ENCODE results near the gene ZNF212. TPM values are rescaled to one million over a fixed set of nuclear protein-coding genes. Genes with fewer than 3 reads are reported as not detected.
A peak's percentile ranks its signal among the peaks of the same experiment; 100 is the strongest.

ZNF212 gene
- total and polyA plus RNA-seq, 9 of the 15 experiments (the other 6 are each of a cell fraction or from before 2014, with no cell fraction given), result 1.8 to 21.4 (median 7.2) TPM

DNA sequence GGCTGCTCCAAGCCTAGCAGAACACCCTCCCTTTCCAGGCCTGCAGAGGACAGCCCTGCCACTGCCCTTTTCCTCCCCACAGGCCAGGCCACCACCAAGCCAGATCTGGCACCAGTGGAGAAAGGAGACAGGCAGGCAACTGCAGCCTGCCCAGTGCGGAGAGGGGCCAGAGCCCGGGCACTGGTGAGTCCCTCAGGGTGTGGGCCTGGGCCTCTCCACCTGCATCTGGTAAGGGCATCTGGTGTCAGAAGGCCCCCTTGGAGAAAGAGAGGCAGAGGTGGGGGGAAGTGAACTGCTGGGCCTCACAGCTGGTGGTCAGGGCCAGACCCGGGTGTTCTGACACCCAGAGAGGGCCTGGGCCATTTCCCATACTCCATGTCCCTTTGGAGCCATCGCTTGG, 50.4 kb downstream of the ZNF212 start (continued):
- TF ChIP-seq, protein P1, sequence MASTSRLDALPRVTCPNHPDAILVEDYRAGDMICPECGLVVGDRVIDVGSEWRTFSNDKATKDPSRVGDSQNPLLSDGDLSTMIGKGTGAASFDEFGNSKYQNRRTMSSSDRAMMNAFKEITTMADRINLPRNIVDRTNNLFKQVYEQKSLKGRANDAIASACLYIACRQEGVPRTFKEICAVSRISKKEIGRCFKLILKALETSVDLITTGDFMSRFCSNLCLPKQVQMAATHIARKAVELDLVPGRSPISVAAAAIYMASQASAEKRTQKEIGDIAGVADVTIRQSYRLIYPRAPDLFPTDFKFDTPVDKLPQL (IDR thresholded peaks at IDR 0.05; ENCODE audit: extremely low read depth, insufficient read length), result no peak
- TF ChIP-seq HNRNPH1 (optimal IDR thresholded peaks at IDR 0.05; ENCODE audit: low read depth, low read length), result no peak
- TF ChIP-seq, protein P2, sequence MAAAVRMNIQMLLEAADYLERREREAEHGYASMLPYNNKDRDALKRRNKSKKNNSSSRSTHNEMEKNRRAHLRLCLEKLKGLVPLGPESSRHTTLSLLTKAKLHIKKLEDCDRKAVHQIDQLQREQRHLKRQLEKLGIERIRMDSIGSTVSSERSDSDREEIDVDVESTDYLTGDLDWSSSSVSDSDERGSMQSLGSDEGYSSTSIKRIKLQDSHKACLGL (CRISPR knock-in tag; IDR thresholded peaks at IDR 0.05; ENCODE audit: borderline replicate concordance, poor library complexity, severe bottlenecking), result no peak

DNA sequence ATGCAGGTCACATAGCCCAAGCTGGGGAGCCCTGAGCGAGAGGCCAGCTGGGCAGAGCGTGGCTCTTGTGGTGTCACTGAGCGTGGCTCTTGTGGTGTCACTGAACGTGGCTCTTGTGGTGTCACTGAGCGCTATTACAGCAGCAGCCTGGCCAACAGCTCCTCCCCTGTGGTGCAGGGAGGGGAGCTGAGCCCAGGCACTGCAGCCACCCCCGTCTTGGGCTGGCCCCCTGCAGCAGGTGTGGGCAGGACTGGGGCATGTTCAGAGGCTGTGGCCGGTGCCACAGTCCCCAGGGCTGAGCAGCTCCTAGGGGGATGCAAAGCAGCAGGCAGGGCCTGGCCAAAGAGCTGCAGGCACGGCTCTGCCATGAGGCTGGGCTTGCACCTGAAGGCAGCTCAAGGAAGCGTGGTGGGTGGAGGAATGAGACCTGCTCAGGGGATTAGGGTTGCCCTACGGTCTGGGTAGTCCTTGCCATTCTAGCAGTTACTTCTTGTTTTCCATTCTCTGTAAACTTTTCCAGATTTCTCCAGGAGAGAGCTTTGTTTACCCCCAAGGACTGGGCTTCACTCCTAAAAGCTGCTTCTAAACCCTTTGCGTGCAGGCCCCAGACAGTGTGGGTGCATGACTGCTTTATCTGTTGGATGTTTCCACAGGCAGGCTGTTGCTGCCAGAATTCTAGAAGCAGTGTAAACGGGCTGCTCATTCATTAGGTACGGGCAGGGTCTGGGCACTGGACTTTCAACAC, 51.8 kb downstream of the ZNF212 start:
- Histone ChIP-seq H3K9ac (ENCODE audit: insufficient read depth in 1 of 2, low read depth in 2 of 2, low read length in 2 of 2) (no peak overlapping the region; a peak in 1 of 4 replicates), H2AFZ (ENCODE audit: low read depth, low read length) (no peak overlapping the region), H4K20me1 (replicated peaks; ENCODE audit: control insufficient read depth, insufficient read depth, low read length) (0 out of 2 replicates have a peak, but pooled peaks cover 5% of the 10 kb centered on the region), H3K27ac (ENCODE audit: extremely low read depth, low read depth, low read length) (no peak overlapping the region), H3K4me1 (replicated peaks in 1 of 2; ENCODE audit: control insufficient read depth in 2 of 2, insufficient read depth in 2 of 2, low read length in 2 of 2) (peaks cover 0 to 11% of the 10 kb centered on the region in 2 experiments; a peak in 1 of 5 replicates), H3K4me3 (no peak overlapping the region), H3K9me1 (ENCODE audit: control insufficient read depth, insufficient read depth, low read length) (peaks cover 4% of the 10 kb centered on the region), H3K79me2 (ENCODE audit: control insufficient read depth, insufficient read depth, low read length) (no peaks in the 10 kb centered on the region), H3K4me2 (ENCODE audit: insufficient read depth, low read length) (no peak overlapping the region), H3K9me3 (replicated peaks; ENCODE audit: control insufficient read depth, insufficient read depth, low read depth, low read length) (no peaks in the 10 kb centered on the region), H3K27me3 (ENCODE audit: control insufficient read depth in 2 of 2, insufficient read depth in 2 of 2, low read length in 2 of 2) (peaks cover 9 to 78% of the 10 kb centered on the region in 2 experiments; a peak in 4 of 5 replicates), H3K36me3 (ENCODE audit: control insufficient read depth, insufficient read depth, low read length) (no peaks in the 10 kb centered on the region)
- ATAC-seq (no peak), DNase-seq (ENCODE audit: extremely low read depth in 1 of 4, low spot score in 3 of 4) (no peak), FAIRE-seq (no peak)
- ChIA-PET POLR2A (interaction anchor here (0.5 to 1.1 kb wide), 2 partner anchors 226 to 715 kb away, joined by 3 to 7 read pairs; no protein-coding TSS in a partner anchor), CTCF (ENCODE audit: low intra/inter-chr PET ratio) (no interaction called here)
- in situ Hi-C loops (cut with MboI), result no loop called here
- intact Hi-C loops (cut with micrococcal nuclease), result no loop called here
- TF ChIP-seq, protein P3, sequence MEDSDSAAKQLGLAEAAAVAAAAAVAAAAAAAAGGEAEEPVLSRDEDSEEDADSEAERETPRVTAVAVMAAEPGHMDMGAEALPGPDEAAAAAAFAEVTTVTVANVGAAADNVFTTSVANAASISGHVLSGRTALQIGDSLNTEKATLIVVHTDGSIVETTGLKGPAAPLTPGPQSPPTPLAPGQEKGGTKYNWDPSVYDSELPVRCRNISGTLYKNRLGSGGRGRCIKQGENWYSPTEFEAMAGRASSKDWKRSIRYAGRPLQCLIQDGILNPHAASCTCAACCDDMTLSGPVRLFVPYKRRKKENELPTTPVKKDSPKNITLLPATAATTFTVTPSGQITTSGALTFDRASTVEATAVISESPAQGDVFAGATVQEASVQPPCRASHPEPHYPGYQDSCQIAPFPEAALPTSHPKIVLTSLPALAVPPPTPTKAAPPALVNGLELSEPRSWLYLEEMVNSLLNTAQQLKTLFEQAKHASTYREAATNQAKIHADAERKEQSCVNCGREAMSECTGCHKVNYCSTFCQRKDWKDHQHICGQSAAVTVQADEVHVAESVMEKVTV (CRISPR knock-in tag; IDR thresholded peaks at IDR 0.05), result no peak
- TF ChIP-seq, protein P4, sequence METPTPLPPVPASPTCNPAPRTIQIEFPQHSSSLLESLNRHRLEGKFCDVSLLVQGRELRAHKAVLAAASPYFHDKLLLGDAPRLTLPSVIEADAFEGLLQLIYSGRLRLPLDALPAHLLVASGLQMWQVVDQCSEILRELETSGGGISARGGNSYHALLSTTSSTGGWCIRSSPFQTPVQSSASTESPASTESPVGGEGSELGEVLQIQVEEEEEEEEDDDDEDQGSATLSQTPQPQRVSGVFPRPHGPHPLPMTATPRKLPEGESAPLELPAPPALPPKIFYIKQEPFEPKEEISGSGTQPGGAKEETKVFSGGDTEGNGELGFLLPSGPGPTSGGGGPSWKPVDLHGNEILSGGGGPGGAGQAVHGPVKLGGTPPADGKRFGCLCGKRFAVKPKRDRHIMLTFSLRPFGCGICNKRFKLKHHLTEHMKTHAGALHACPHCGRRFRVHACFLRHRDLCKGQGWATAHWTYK (CRISPR knock-in tag; IDR thresholded peaks at IDR 0.05), result peak; percentile 89
- 0 out of 2 replicates have a peak, but pooled peaks have one; percentile 42 for TF ChIP-seq IRF2 (CRISPR knock-in tag; IDR thresholded peaks at IDR 0.05)
- BruUV-seq (replicated peaks), result no TSS peak
- 35% methylated on average over 13 of the region's 13 CpGs for WGBS (ENCODE audit: insufficient coverage, low coverage, missing lambda C conversion rate)

All from K562 (cell line).